ENCODE data around the gene NEU3. TPM values are rescaled to one million over a fixed set of nuclear protein-coding genes. Genes with fewer than 3 reads are reported as not detected.

NEU3 gene
- total RNA-seq, 1 experiment from 2014 or later = 16.4 TPM

GRCh38 chr11:74948898-74949752 lies 39.6 kb upstream of the NEU3 start, which contains the start of the genes SPCS2 and XRRA1 (continued):
- peak; percentile 74; the same call in 1 of the 2 replicates for TF ChIP-seq ZNF281 (CRISPR knock-in tag; IDR thresholded peaks at IDR 0.05)
- peak; percentile 87; the same call in 1 of the 2 replicates for TF ChIP-seq ETV6 (CRISPR knock-in tag; IDR thresholded peaks at IDR 0.05)
- no peak for TF ChIP-seq PREB (CRISPR knock-in tag; IDR thresholded peaks at IDR 0.05; ENCODE audit: borderline replicate concordance)
- TF ChIP-seq ZBTB21 (CRISPR knock-in tag; IDR thresholded peaks at IDR 0.05; ENCODE audit: borderline replicate concordance) = no peak
- peak; percentile 66; the same call in 1 of the 2 replicates for TF ChIP-seq IRF1 (CRISPR knock-in tag; IDR thresholded peaks at IDR 0.05)
- TF ChIP-seq OVOL2 (CRISPR knock-in tag; IDR thresholded peaks at IDR 0.05; ENCODE audit: borderline replicate concordance) = no peak
- TF ChIP-seq E2F5 (CRISPR knock-in tag; IDR thresholded peaks at IDR 0.05) = peak; percentile 91; the same call in 1 of the 2 replicates
- TF ChIP-seq NR1H2 (CRISPR knock-in tag; IDR thresholded peaks at IDR 0.05) = no peak
- peak; percentile 81 for TF ChIP-seq FOXK1 (CRISPR knock-in tag; IDR thresholded peaks at IDR 0.05)
- TF ChIP-seq TEAD1 (CRISPR knock-in tag; IDR thresholded peaks at IDR 0.05) = peak; percentile 80; the same call in 1 of the 2 replicates
- TF ChIP-seq ZNF671 (CRISPR knock-in tag; IDR thresholded peaks at IDR 0.05) = no peak
- TF ChIP-seq KAT7 (CRISPR knock-in tag; IDR thresholded peaks at IDR 0.05; ENCODE audit: borderline replicate concordance) = peak; percentile 87; the same call in 1 of the 2 replicates
- peak; percentile 83 for TF ChIP-seq SP1 (CRISPR knock-in tag; conservative IDR thresholded peaks at IDR 0.05)
- TF ChIP-seq MLX (CRISPR knock-in tag; IDR thresholded peaks at IDR 0.05) = no peak
- peak; percentile 72; the same call in 1 of the 2 replicates for TF ChIP-seq MYBL2 (CRISPR knock-in tag; IDR thresholded peaks at IDR 0.05)
- peak; percentile 58 for TF ChIP-seq HMGXB4 (CRISPR knock-in tag; IDR thresholded peaks at IDR 0.05)
- TF ChIP-seq GABPB1 (CRISPR knock-in tag; IDR thresholded peaks at IDR 0.05) = peak; percentile 78

- ChIA-PET POLR2A (interaction anchor here (2.0 kb wide), 1 partner anchor 39 kb away, joined by 8 read pairs; the partner anchor contains the start of gene NEU3), CTCF (interaction anchor here (1.6 kb wide), 1 partner anchor 20 kb away, joined by 7 read pairs; no protein-coding TSS in a partner anchor)
- Mint-ChIP-seq H3K36me3 (peaks cover 11% of the 10 kb centered on the region; the same call in 1 of the 2 replicates), H3K4me3 (peak overlapping the region; percentile 99), H3K4me1 (peaks cover 17% of the 10 kb centered on the region), H3K27me3 (ENCODE audit: low read depth) (no peaks in the 10 kb centered on the region), H3K9me3 (no peaks in the 10 kb centered on the region), H3K27ac (peak overlapping the region; percentile 98)
- no peak for DNase-seq (ENCODE audit: low spot score)
- ATAC-seq = no peak
- no peak for TF ChIP-seq ZSCAN18 (CRISPR knock-in tag; IDR thresholded peaks at IDR 0.05)
- TF ChIP-seq GTF2I (CRISPR knock-in tag; conservative IDR thresholded peaks at IDR 0.05) = no peak
- no peak for TF ChIP-seq ZBTB43 (CRISPR knock-in tag; IDR thresholded peaks at IDR 0.05)
- no peak for TF ChIP-seq IRF2 (CRISPR knock-in tag; IDR thresholded peaks at IDR 0.05; ENCODE audit: borderline replicate concordance, low read depth)
- TF ChIP-seq CBFB (CRISPR knock-in tag; IDR thresholded peaks at IDR 0.05; ENCODE audit: low read depth) = no peak
- no peak for TF ChIP-seq ZNF232 (CRISPR knock-in tag; IDR thresholded peaks at IDR 0.05)
Observed at GRCh38 chr11:74949753-74950137, 39.0 kb upstream of the NEU3 start.

Measured in WTC11 (cell line).